IPS-NIHi7 (cell line): Measurements from ENCODE around the gene GNB2.

Experiments
- DNase-seq: peaks from one replicate; pipeline ENCODE4 v3.0.0; 2012; ENCODE audit warnings: mixed read lengths; ENCODE audit errors: extremely low spot score

Gene GNB2

GRCh38 chr7:100680576-100681271 is 7.2 kb downstream of the GNB2 start:
- no peak for DNase-seq

GRCh38 chr7:100681491-100682227 is 8.1 kb downstream of the GNB2 start:
- no peak for DNase-seq

DNA sequence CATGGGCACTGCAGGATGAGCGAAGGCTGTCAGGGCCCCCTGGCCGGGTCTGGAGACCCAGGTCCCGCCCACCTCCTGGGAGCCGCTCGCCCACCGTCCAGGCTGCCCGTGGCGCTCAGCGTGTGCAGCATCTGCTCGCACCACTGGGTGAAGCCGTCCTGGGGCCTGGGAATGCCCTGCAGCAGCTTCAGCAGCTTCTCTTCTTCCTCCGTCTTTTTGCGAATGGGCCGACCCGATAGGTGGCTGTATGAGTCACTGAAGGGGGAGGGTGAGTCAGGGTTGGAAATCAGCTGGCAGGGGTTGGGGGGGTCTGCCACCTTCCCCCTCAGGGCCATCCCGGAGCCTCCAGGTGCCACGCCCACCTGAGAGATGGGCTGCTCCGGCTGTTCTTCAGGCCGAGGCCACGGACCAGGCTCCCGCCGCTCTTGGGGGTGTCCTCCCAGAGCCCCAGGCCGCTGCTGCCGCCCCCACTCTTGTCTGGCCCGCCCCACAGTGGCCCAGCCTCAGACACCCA is 8.7 kb downstream of the GNB2 start:
- DNase-seq = no peak

GRCh38 chr7:100682991-100683658 is 9.6 kb downstream of the GNB2 start:
- no peak for DNase-seq

GRCh38 chr7:100683659-100684533 is 10.4 kb downstream of the GNB2 start:
- no peak for DNase-seq

DNA sequence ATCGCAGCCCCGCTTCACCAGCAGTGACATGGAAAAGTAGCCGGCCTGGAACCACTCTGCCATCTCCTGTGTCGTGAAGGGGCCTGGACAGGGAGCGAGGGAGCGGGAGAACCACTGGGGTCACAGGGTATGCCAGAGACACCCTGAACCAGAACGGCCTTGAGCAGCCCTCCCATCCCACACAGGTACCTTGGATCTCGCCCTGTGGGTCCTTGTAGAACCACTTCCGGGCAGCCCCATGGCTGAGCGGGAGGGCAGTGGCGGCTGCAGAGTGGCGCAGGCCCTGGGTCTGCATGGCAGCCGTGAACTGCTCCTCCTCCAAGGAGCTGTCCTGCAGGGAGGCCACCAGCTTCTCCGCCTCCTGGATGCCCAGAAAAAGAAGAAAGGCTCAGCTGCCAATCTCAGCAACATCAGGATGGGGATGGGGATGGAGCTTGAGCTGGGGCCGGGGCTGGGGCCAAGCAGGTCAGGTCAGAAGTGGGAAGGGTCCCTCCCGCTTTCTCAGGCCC is 11.0 kb downstream of the GNB2 start:
- DNase-seq = no peak

GRCh38 chr7:100685049-100685605 is 11.6 kb downstream of the GNB2 start:
- DNase-seq = no peak

DNA sequence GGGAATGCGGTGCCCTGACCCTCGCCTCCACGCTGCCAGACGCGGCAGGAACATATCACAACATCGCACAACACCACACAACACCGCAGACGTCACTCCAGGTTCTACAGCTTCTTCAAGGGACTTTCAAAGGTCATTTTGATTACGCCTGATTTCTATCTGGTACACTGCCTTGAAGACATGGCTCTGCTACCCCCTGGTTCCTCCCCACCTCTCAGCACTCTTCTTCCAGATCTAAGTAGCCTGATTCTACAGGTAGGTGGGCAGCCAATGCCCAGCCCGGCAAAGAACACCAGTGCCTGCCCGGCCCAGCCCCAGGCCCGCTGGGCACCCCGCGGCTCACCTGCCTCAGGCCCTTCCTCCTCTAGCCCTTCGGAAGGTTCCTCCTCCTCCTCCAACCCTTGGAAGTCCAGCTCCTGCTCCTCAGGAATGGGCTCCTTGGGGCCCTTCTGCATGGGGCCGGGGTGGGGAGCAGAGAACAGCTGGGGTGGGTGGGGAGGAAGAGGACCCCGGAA is 12.1 kb downstream of the GNB2 start:
- DNase-seq = no peak

DNA sequence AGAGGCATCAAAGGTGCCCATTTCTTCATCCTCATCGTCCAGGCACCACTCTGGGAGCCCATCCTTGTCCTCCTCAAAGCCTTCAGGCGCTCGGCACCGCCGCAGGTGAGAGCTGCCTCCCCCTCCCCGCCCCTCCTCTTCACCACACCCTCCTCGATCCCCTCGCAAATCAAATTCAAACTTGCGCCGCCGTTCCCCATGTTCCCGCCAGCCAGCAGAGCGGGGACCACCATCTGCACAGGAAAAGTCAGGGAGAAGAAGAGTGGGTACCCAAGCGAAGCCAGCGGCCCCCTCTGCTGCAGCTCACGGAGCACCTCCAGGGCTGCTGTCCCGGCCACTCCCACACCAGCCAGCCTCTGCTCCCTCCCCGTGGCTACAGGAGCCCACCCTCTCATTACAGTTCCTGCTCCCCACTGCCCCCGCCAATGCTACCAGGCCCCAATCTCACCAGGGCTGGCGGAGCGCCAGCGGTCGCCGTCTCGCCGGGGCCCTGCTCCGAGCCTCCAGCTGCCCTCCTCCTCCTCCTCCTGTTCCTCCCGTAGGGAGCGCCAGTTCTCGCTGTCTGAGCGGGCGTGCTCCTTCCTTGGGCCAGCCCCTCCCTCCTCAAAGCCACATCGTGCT is 12.8 kb downstream of the GNB2 start:
- DNase-seq = no peak

DNA sequence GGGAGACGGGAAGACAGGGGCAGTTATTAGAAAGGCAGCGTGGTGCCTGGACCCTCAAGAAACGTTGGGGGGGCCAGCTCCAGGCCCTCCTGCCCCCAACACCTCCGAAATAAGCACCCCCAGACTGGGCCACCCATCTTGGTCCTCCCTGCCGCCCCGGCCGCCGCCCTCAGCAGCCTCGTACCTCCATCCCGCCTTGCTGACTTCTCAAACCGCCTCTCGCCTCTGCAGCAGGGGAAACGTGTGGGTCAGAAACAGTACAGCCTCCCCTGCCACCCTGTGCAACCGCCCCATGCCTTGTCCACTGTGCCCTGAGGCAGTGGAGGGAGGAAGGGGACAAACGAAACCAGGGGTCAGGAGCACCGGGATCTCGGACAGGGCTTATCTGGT is 13.3 kb downstream of the GNB2 start:
- DNase-seq = no peak

DNA sequence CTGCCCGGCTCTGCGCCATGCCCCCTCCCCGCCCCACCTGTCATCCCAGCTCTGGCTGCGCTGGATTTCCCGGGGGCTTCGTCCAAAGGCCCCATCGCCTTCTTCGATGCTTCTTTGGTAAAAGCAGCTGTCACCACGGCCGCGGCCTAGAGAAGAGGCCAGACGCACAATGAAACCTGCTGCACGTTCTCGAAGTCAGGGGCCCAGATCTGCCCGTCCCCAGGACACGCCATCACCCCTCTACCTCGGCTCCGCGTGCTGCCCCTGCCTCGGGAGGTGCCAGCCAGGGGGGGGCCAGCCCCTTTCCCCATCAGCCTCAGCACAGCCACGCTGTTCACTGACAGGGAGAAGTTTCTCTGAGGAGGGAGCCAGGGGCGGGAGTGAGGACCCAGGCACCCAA is 13.7 kb downstream of the GNB2 start:
- DNase-seq = no peak

DNA sequence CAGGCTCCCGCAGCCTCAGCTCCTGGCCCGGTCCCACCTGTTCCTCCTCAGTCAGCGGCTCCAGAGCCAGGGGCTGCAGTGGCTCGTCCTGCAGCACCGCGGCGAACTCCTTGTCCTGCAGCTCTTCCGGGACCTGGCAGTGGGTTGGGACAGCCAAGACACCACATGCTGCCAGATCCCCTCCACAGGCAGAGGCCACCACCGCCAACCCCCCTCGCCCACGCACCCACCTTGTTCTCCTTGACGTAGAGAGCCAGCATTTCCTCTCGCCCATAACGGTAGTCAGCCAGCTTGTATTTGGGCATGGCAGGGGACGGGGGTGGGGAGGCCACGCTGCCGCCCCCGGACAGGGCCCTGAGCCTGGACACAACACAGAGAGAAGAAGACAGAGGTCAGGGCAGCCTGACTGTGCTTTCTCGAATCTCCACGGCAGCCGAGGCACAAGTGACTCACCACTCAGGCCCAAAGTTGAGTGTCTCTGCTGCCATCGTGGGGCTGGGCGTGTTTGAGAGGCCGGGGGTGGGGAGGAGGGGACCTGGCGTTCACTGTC is 14.3 kb downstream of the GNB2 start:
- no peak for DNase-seq

DNA sequence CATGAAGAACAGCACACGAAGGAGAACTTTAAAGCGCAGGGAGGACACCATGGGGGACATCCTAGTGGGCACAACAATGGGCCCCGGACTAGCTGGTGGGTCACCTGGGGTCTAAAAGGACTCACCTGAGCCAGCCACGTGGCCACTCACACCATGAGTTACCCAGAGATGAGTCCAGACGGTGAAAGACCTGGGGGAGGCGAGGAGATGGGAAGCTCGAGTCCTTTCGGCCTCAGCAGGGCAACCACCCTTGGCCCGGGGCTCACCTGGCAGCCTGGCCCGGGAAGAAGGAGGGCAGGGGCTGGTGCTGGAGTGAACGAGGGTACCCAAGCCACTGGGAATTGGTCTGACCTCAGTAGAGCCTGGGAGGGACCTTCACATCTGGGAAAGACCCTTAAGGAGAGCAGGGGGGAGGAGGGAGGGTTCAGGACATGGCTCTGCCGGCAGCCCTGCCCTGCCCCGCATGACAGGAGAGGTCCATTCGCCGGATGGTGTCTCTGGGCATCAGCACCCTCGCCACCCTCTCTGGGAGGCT is 14.9 kb downstream of the GNB2 start:
- no peak for DNase-seq

- no peak for DNase-seq
Measured at GRCh38 chr7:100689230-100690135, 15.9 kb downstream of the GNB2 start.

DNA sequence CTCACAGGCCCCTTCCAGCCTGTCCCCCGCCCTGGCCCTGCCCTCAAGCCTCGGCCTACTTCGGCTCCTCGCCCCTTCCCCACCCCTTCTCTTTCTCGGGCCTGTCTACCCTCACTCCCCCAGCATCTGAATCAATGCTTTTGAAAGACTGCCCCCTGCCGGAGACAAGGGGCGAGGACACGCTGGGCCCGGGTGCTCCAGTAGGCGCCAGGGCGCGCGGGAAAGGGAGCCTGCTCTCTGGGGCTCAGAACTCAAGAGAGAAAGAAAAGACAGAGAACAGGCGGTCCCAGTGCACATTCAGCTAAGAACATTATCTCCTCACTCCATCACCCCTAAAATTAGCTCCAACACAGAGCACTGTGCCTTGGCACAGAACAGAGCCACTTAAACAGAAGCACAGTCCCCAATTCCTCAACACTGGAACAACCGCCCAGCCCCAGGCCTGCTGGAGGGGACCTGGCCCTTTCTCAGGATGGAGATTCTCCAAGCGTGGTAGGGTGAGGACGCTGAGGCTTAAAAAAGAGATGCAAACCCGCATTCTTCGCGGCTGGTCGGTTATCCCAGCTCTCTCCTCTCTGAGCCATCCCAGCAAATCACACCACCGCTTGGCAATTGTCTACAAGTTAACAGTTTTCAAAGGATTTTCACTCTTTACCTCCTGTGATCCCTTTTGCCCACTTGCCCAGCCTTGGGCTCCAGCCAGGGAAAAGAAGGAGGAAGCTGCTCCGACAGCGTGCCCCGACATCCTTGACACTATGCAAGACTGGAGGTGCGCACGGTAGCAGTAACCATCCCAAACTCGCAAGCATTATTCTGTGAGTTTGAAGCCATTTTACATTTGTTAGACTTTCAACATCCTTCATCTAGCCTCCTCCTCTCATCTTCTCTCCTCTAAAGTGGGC is 18.4 kb downstream of the GNB2 start:
- peak; percentile 90 for DNase-seq

- DNase-seq = no peak
Measured at GRCh38 chr7:100692578-100692961, 19.0 kb downstream of the GNB2 start.

DNA sequence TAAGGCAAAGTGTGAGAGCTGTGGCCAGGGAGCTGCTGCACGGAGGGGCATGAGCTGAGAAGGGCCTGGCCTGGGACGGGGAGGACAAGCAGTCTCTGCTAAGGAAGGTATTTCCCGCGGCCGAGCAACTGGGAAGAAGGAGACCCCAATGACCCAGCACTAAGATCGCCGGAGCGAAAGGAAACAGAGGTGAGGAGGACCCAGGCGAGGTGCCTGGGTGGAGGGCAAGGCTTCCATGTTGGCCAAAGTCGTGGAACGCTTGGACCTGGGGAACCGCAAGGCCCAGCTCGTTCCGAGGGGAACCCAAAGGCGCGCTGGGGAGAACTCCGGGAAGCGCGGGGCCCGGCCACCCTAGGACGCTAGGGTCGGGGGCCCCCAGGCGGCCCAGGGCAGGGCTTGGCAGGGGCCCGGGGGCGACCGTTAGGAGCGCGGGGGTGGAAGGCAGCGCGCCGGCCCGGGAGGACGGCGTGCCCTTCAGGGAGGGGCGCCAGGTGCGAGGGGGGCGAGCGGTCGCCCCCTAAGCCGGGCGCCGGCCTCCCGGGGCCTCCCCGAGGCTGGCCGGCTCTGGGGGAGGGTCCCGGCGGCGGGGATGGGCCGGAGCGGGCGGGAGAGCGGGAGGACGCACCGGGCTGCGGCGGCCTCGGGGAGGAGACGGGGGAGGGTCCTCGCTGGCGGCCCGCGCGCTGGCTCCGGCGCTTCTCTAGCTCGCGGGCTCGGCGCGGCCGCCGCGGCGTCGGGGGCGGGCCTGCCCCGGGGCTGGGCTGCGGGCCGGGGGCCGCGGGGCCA is 20.0 kb downstream of the GNB2 start:
- DNase-seq = no peak
